Measurements from ENCODE around the gene CPXM2. TPM values are rescaled to one million over a fixed set of nuclear protein-coding genes. Genes with fewer than 3 reads are reported as not detected.

CPXM2 gene
- total RNA-seq, 1 donor from 2014 or later: 7.6 TPM

DNA sequence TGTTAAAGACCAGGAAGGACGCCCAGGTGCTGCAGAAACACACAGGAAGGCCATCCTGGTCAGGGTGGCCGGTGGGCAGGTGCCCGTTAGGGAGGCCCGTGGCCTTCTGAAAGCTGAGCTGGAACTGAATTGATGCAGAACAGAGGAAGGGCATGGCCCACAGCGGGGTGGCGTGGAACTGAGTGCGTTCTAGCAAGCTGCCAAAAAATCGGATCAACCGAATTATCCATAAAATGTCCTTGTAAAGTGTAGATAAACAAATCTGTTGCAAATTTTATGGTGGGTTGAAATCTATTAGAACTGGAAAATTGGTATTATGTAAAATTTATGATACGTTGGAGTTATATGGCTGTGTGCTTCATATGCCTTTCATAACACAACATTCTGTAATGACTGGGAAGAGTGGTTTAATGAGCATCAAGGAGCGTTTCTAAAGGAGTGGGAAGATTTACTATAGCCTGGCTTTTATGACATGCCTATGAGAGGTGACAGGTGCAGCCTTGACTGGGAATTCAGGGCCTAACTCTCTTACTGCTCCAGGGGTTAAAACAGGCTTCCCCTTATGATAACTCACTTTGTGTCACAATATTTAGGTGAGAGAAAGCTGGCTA is 117.4 kb downstream of the CPXM2 start:
- DNase-seq (ENCODE audit: low spot score): no peak

- DNase-seq (ENCODE audit: low spot score): no peak
Measured at GRCh38 chr10:123772645-123773508, 118.7 kb downstream of the CPXM2 start.

DNA sequence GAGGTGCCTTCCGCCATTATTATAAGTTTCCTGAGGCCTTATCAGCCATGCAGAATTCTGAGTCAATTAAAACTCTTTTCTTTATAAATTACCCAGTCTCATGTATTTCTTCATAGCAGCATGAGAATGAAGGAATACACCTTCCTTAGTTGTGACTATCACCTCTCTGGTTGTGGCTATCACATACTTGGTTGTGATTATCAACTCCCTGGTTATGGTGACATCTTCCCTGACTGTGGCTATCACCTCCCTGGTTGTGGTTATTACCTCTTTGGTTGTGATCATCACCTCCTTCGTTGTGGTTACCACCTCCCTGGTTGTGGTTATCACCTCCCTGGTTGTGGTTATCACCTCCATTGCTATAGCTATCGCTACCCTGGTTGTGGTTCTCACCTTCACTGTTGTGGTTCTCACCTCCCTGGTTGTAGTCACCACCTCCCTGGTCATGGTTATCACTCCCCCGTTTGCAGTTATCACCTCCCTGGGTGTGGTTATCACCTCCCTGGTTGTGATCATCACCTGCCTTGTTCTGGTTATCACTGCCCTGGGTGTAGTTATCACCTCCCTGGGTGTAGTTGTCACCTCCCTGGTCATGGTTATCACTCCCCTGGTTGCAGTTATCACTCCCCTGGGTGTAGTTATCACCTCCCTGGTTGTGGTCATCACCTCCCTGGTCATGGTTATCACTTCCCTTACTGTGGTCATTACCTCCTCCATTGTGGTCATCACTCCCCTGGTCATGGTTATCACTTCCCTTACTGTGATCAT is 119.5 kb downstream of the CPXM2 start:
- no peak for DNase-seq (ENCODE audit: low spot score)

DNA sequence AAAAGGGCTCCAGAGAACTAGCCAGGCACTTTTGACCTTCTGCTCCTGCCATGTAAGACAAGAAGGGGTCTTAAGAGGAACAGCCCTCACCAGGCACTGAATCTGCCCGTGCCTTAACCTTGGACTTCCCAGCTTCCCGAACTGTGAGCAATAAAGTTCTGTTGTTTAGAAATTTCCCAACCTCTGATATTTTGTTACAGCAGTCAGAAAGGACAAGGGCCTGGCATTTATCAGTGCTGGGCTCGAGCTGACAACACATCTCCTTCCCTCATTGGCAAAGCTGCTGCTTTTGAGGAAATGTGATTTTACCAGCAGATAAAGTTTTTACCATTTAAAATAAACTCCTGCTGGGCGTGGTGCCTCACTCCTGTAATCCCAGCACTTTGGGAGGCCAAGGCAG is 122.0 kb downstream of the CPXM2 start:
- DNase-seq (ENCODE audit: low spot score): no peak

DNA sequence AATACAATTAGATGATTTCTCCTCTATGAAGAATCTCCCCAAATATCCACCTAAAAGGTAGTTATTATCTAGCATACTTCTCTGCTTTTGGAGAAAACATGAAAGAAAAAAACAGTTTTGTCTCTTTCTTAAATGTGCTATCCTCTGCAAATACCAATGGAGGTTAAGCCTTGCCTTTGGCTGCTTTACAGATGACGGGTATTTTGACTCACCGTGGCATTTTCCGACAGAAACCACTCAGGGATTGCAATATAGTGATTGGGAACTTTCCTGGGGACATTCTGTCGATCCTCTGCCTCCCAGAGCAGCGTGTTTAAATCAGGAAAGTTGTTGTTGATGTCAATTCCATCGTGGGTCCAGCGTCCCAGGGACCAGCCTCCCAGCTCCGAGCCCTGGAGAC is 124.8 kb downstream of the CPXM2 start:
- no peak for DNase-seq (ENCODE audit: low spot score)

DNA sequence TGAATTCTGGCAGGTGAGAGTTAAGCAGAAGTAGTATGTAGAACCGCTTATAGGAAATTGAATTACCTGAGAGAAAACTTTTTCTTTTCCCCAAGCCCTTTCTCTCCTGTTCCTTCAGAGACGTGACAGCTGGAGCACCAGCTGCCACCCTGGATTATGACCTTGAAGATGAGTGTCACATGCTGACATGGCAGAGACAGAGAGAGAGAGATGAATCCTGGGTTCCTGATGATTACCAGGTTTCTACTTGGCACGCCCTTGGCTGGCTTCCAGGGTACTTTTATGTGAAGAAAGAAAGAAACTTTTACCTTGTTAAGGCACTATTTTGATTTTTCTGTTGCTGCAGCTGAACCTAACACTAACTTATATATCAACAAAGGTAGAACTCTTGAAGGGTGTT is 125.6 kb downstream of the CPXM2 start:
- no peak for DNase-seq (ENCODE audit: low spot score)

- no peak for DNase-seq (ENCODE audit: low spot score)
Measured at GRCh38 chr10:123761666-123762230, 129.9 kb downstream of the CPXM2 start.

DNA sequence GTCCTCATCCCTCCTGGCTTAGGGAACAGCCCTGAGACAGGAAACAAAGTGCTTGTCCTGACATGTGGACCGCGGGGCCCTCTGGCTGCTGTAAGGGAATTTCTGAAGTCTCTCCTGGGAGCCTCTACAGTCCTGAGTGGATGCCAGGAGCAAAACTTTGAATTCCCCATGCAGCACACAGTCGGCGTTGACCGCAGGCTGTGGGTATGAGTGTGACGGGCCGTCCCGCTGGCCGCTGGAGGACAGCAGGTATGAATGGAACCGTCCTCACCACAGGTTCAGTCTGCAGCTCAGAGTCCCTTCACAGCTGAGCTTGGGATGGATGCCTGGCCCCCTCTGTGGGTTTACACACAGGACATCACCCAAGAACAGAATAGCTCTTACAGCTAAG is 130.6 kb downstream of the CPXM2 start:
- DNase-seq (ENCODE audit: low spot score): no peak

DNA sequence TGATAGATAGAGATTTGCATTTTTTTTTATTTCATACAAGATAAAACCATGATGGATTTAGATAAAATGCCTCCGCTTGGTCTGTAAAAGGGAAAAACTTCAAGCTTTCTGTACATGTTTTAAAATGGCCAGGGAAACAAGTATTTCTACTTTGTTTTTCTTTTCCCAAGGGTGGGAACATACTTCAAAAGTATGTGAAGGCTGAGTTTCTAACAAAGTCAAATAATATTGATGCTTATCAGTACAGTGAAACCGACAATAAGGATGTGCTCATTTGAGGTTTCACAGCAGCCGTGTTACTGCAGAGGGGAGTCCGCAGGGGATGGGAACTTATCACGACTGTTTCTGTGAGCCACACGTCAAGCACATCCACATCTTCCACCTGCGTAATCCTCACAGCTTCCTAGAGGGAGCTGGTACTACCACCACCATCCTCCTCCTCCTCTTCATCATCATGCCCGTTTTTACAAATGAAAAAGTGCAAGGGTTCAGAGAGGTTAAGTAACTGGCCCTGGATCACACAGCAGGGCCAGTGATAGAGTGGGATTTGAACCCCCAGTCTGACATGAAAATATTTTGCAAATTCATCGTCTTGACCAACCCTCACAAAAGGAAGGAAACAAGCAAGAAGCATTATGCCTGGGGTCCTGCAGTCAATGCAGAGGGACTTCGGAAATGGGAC is 131.1 kb downstream of the CPXM2 start:
- DNase-seq (ENCODE audit: low spot score): no peak

DNA sequence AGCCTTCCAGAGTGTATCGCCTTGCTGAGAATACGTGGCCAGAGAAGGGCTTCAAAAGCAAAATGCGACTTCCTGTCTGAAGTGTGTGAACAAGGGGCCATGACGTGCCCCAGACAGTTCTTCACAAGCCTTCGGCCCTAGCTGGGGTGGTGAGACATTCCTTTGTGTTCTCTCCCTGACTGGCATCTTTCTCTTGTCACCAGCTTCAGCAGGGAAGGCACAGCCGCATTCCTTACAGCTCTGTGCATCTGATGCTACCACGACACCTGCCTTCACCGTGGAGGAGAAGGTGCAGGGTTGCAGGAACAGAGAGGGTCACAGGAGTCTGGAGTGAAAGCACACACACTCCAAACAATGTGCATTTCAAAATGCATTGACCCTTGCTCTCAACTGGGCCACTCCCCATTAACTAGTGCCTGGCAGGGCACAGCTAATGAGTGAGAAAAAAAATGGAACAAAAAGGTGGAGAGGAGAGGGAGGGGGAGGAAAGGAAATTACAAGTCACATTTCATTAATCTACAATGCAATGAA is 132.0 kb downstream of the CPXM2 start:
- no peak for DNase-seq (ENCODE audit: low spot score)

GRCh38 chr10:123759041-123759440 is 132.6 kb downstream of the CPXM2 start:
- DNase-seq (ENCODE audit: low spot score): no peak

GRCh38 chr10:123757853-123758252 is 133.8 kb downstream of the CPXM2 start:
- DNase-seq (ENCODE audit: low spot score): no peak

DNA sequence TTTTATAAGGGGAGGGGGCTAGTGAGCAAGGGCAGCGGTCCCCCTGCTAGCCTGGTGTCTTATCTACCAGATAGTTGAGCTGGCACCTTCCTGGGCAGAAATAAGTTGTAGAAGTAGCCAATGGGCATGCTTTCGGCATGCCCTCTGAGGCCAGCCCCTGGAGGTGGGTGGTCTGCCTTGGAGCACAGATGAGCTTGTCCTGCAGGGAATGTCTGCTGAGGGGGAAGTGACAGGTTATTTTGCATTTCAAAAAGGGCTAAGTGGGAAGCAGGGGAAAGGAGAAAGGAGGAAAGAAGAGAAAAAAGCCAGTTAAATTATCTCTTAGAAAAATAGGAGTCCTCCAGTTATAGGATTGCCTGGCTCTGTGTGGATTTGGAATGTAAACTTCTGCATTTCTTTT is 136.5 kb downstream of the CPXM2 start:
- DNase-seq (ENCODE audit: low spot score): no peak

GRCh38 chr10:123754123-123754522 is 137.5 kb downstream of the CPXM2 start:
- no peak for DNase-seq (ENCODE audit: low spot score)

GRCh38 chr10:123751342-123752134 is 140.1 kb downstream of the CPXM2 start:
- no peak for DNase-seq (ENCODE audit: low spot score)

GRCh38 chr10:123750901-123751300 is 140.7 kb downstream of the CPXM2 start:
- no peak for DNase-seq (ENCODE audit: low spot score)

DNA sequence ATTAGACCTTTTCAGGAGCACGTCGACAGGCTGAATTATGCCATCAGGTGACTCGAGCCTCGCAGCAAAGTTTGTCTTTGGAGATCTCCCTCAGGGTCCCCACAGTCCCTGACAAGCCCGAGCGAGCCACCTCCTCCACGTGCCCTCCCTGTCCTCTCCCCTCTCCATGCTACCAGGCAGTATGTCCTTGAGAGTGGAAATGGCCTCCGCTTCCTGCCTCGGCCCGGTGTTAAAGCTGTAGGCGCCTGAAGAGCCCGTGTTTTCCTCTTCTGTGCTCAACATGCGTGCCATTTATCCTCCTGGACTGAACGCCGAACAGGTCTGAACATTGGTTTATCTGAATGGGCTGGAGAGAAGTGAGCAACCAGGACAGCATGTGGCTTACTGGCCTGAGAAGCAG is 142.9 kb downstream of the CPXM2 start:
- no peak for DNase-seq (ENCODE audit: low spot score)

DNA sequence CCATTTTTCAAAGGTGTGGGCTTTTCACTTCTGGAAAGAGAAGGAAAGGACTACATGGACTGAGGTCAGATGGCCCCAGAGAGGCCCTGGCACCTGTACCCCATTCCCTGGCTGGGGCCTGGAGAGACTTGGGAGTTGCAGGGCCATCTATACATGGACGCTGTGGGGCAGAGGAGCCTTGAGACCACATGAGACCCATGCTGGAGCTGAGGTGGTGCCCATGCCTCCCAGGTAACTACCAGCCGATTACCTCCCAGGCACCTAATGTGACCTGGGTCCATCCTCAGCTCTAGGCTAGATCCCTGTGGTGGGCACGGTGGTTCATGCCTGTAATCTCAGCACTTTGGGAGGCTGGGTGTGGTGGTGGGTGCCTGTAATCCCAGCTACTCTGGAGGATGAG is 144.2 kb downstream of the CPXM2 start:
- no peak for DNase-seq (ENCODE audit: low spot score)

- DNase-seq (ENCODE audit: low spot score): no peak
Measured at GRCh38 chr10:123746942-123747341, 144.7 kb downstream of the CPXM2 start.

DNA sequence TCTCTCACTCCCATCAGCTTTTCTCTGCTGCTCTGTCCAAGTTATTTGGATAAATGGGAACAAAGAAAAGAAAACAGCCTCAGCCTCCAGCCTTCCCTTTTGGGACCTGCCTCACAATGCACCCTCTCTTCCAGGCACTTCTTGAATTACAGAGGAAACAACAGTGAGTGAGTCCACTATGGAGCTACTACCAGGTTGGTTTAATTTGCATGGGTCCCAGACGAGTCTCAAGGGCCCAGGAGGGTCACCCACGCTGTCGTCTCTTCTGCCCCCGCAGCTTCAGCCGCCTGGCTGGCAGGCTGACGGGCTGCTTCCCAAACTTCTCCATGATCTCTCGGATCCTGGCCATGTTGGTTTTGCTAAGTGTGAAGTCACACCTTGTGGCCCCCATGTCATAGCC is 145.1 kb downstream of the CPXM2 start:
- DNase-seq (ENCODE audit: low spot score): no peak

DNA sequence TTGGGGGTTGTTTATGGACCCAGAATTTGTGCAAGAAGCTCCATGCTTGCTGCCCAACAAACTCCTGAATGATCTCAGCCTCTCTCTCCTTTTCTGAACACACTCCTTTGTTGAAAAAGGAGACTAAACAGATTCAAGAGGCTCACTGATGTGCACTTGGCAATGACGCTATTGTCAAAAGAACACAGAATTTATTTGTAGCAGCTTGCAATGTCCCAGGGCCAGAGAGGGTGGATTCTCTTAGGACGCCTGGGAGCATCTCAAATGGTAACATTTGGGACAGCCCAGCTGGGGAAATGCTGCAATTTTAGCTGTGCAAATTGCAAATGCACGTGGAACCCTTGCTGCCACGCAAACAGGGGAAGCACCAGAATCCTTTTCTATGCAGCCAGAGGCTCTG is 145.5 kb downstream of the CPXM2 start:
- DNase-seq (ENCODE audit: low spot score): no peak
